Measurements from ENCODE around the gene MAFB.

DNA sequence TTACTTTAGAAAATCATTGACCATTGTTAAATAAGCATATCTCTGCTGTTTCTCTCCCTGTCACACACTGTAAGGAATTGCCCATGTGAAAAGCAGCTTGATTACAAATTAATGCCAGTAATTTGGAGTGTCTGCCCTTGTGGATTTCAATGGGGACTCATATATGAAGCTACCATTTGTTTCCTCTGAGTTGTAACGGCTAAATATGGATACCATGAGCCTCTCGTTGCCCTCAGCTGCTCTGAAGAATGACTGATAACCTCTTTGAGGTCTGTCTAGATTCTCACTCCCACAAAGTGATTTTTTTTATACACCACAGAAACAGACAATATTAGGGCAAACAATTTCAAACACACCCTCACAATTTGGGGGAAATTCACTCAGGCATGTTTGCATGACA, 40.0 kb upstream of the MAFB start:
- TF ChIP-seq YY1 (IDR thresholded peaks at IDR 0.05; ENCODE audit: insufficient read depth, insufficient read length) (no peak), SUZ12 (IDR thresholded peaks at IDR 0.05; ENCODE audit: extremely low read depth, insufficient read depth, insufficient read length) (no peak), ZNF274 (IDR thresholded peaks at IDR 0.05; ENCODE audit: low read depth, low read length) (no peak)

All from NT2/D1 (cell line).